ENCODE measurements around the gene XPC. TPM values are rescaled to one million over a fixed set of nuclear protein-coding genes. Genes with fewer than 3 reads are reported as not detected.
"Not testable (repeated sequence)": the region's sequence is repeated elsewhere in the genome, so short reads cannot be mapped to it uniquely, and the experiment has no call there.

The XPC gene
- total RNA-seq (2014; rRNA removed; shearing (Covaris generic)), result 8.2 and 8.8 TPM in 2 replicates

DNA sequence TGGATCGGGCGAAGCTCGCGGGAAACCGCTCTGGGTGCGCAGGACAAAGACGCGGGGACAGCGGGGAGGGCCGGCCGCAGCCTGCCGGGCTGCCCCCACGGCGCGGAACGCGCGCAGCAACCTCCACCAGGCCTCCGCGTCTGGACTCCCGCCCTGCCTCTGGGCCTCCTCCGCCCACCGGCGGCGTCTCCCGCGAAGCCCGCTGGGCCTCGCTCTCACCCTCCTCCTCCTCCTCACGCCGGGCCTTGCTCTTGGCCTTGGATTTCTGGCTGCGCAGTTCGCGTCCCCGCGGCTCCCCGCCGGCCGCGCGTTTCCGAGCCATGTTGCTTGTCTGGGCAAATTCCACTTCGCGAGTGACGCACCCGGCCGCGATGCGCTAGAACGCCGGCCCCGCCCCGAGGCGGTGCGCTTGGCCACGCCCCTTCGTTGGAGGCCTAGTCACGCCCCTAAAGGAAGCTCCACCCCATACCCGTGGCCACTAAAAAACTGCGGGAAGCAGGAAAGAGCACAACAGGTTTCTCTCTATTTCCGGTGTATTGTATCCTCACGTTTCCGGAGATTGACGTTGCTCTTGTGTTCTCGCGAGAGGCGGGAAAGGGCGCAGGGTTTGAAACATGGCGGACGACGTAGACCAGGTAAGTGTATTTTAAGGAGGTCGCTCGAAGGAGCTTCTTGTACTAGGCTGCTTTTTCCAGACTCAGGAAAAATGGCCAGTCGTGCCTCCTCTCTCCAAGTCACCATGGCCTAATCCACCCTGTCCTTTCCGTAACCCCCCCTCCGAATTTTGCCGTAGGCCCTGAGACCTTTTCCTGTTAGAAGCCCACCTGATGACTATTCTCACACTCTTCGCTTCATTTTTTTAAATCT lies at the start of gene XPC, which contains the start of gene LSM3:
Gene XPC, minus strand, starts transcription at position 355 of the 867 bp plus-strand sequence. Its CDS starts 33 bp downstream, at position 322.
Gene LSM3, plus strand, starts transcription at position 571 of the 867 bp plus-strand sequence. Its CDS starts 44 bp downstream, at position 615.
- DNase-seq (ENCODE audit: low read depth), result peak; percentile 93

DNA sequence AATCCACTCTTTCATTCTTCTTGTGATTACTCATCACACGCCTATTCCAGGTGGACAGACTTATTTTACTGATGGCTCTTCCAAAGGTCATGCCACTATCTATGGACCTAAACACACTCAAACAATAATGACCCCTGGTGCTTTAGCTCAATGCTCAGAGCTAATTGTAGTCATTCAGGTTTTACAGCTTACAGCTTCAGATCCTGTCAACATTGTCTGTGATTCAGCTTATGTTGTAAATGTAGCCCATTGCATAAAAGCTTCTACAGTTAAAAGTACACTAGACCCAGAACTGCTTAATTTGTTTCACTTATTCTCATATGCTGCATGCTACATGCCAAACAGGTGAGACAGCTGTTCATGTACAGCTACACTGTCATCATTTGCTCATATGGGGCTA lies 49.5 kb upstream of the XPC start:
- DNase-seq (ENCODE audit: low read depth), result no peak

DNA sequence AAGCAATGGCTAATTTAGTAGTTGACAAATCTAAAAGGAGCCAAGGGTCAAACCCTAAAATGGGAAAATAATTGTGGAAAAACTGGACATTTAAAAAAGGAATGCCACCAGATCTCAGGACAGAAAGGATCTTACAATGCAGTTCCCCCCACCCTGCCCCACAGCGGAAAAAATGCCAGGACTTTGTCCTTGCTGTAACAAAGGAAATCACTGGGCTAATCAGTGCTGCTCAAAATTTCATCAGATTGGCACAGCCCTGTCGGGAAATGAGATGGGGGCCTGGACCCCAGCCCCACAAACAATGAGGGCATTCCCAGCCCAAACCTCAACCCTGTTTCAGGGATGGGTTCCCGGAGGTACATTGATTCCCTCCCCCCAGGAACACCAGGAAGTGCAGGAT lies 48.0 kb upstream of the XPC start:
- not testable (repeated sequence) for DNase-seq (ENCODE audit: low read depth)

DNA sequence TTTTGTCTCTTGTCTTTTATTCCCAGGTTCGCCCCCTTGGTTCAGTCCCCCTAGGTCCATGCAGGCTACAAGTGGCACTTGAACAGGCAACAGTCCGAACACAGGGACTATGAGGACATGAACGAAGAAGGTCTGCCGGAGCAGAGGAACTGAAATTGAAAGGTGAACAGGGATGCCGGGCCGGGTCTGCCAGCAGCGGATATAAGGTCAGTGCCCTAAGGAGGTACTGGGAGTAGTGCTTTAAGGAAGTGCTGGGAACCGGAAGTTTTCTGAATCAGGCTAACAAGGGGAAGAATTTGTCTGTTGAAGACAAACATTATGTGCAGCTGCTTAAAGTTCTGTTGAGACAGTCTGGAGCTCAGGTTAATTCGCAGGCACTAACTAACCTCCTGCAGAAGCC lies 47.0 kb upstream of the XPC start:
- DNase-seq (ENCODE audit: low read depth), result no peak

DNA sequence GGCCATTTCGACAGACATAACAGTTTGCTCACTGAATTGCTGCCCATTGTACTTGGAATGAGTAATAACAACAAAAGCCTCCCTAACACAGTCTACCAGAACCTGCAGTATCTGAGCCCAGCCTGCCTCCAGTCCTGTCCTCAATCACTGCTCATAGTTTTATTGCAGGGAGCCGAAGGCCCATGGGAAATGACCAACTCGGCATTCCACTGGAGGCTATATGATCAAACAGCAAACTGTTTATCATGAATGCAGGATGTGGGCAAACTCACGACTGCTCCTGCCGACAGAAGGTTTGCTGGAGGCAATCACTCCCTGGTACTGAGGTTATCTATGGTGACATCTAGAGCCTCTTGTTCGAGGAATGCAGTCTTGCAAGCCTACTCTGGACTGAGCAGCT lies 46.5 kb upstream of the XPC start:
- peak; percentile 31 for DNase-seq (ENCODE audit: low read depth)

DNA sequence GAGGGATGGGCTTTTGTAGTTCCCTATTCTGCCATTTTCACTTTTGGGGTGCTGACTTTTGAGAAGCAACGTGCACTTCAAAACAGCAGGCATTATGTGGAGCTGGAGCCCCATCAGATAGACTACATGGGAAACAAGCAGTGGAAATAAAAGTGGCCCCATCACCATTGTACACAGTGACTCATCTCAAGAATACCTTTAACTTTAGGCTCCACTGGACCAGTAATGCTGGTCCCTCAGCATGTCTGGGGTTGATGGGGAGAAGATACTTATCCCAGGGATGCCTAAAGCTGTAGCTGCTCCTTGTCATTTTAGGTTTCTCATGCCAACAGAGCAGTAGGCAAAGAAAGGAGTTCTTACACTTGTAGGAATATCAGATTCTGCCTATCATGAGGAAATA lies 45.2 kb upstream of the XPC start:
- DNase-seq (ENCODE audit: low read depth), result no peak

DNA sequence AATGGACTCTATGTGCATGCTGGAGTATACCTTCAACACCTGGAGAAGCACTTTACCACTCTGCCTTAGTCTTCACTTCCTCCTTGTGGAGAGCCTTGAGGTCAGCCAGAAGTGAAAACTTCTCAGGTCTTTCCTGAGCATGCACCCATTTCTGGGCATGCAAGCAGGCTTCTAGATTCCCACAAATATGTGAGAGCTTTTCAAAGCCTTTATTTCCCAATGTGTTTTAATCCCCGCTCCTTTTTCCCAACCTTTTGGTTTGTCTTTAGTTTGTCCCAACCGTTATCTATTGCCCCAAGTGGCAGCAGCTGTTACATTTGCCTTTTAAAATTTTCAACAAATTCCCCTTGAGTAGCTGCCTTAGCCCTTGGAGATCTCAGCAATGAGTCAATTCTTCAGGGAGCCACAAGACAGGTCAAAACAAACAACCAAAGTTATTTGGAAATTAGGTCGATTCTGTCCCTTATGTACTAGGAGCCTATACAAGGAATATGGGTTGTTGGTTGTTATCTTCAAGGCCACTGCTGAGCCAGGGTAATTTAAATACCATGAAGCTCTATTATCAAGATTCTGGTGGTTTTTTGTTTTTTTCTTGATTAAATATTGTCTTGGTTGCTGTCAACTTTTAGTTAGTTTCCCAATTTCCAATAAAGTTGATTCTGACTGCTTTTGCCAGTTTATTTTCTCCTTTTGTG lies 44.6 kb upstream of the XPC start:
- DNase-seq (ENCODE audit: low read depth), result no peak

DNA sequence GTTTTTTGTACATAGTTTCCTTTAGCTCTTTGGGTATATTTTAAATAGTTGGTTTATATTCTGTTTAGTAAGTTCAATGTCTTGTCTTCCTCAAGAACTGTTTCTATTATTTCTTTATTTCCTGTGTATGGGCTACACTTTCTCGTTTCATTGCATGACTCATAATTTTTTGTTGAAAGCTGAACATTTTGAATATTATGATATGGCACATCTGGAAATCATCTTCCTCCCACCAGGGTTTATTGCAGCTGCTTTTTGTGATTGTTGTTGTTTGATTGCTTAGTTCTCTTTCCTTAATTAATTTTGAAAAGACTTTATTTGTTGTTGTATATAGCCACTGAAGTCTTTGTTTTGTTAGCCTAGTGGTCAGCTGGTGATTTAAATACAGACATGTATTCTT lies 44.1 kb upstream of the XPC start:
- DNase-seq (ENCODE audit: low read depth), result no peak

DNA sequence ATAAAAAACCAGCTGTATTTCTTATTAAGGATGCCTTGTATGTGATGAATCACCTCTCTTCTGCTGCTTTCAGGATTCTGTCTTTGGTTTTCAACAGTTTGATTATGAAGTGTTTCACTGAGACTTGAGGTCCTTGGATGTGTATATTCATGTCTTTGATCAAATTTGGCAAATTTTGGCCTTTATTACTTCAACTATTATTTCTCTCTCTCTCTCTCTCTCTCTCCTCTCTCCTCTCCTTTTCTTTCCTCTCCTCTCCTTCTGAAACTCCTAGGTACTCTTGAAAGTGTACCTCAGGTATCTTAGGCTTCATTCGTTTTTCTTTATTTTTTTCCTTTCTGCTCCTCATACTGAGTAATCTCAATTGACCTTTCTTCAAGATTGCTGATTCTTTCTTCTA lies 43.5 kb upstream of the XPC start:
- no peak for DNase-seq (ENCODE audit: low read depth)

DNA sequence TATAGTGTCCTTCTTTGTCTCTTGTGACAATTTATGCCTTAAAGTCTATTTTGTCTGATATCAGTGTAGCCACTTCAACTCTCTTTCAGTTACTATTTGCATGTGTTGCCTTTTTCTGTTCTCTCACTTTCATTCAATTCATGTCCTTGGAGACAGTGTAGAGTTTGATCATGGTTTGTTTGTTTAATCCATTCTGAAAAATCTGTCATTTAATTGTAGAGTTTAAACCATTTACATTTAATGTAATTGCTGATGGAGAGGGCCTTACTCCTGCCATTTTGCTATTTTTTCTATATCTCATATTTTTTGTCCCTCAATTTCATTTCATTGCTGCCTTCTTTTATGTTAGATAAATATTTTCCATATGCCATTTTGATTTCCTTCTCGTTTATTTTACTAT lies 42.5 kb upstream of the XPC start:
- no peak for DNase-seq (ENCODE audit: low read depth)

DNA sequence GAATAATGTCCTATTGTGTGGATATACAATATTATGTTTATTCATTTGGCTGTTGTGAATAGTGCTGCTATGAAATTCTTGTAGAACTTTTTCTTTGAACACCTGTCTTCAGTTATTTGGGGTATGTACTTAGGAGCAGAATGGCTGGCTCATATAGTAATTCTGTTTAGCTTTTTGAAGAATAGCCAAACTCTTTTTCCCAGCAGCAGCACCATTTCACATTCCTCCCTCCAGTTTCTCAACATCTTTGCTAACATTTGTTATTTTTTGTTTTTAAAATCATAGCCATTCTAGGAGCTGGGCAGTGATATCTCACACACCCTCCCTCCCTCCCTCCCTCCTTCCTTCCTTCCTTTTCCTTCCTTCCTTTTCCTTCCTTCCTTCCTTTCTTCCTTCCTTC lies 40.0 kb upstream of the XPC start:
- DNase-seq (ENCODE audit: low read depth), result no peak

DNA sequence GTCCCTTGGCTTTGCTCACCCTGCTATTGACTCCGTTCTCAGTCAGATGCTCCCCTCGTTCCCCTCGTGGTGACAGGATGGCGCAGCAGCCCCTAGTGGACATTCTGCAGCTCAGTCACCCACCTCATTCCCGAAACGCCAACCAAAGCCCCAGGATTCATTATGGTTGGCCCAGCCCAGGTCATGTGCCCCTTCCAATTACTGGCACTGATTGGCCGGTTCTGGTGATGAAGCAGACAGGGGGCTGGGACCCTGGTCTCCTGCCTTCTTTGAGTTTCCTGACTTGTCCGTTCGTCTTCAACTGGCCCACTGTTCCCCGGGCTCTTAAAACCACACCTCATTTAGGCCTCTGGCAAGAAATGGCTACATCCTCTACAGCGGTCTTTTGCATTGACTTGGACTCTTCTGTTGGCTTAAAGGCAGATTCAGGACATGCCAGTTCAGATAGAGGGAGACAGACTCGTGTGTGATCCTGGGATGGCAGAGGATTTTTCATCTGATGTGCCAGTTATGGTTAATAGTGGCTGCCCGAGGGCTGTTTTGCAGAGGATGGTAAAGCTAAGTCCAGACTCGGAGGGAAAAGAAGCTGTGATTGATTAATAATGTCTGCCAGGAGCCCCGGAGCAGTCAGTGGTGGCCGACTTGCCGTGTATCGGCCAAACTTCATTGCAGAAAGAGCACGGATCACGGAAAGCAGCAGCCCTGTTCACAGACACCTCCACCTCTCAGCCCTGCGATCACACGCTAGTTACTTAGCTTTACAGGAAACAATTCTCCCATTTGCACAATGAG lies 38.1 kb upstream of the XPC start:
- no peak for DNase-seq (ENCODE audit: low read depth)

DNA sequence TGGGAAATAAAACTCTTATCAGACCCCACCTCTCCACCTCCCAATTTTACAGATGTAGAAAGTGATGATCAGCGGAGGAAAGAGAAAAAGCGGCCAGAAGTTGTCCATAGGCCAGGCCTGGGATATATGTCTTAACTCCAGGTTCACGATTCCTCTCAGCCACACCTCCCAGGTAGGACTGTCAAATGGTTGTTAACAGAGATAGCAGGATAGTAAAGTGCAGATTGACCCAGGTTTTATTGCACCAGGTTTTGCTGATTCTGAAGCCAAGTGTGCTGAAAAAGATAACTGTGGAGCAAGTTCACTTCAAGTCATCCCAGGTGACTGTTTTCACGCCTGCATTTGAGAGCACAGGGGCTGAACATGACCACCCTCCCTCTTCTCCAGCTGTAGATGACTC lies 36.4 kb upstream of the XPC start:
- DNase-seq (ENCODE audit: low read depth), result no peak

DNA sequence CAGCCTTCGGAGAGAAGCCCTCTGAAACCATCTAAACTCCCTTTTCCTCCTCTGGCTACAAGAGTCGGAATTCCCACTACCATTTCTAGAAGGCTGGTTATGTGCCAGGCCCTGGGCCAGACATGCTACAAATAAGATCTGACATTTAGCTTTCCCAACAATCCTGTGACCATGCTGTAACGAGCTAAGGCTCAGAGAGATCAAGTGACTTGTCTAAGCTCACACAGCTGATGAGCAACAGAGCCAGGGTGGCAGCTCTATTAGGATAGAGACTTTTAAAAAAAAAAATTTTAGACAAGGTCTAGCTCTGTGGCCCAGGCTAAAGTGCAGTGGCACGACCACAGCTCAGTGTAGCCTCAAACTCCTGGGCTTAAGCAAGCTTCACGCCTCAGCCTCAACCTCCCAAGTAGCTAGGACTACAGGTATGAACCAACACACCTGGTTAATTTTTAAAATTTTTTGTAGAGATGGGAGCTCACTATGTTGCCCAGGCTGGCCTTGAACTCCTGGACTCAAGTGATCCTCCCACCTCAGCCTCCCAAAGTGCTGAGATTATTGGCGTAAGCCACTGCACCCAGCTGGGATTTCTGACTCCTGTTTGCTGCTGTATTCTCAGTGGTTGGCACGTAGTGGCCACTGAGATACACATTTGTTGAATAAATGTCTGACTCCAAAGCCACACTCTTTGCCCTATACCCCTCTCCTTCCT lies 34.8 kb upstream of the XPC start:
- DNase-seq (ENCODE audit: low read depth), result no peak

DNA sequence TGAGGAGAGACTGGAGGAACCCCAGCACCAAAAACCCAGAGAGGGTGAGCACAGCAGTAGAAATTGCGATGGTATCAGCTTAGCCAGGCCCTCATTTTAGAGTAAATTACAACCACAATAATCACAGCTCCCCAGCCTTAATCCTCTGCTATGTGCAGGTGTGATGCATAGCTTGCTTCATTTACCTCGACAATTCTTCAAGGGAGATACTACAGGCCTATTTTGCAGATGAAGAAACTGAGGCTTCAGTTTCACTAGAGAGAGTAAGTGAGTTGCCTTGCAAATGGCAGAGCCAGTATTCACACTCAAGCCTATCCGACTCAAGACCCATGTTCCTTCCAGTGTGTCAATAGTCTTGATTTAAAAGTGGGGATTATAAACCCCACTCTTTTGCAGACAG lies 33.6 kb upstream of the XPC start:
- no peak for DNase-seq (ENCODE audit: low read depth)

DNA sequence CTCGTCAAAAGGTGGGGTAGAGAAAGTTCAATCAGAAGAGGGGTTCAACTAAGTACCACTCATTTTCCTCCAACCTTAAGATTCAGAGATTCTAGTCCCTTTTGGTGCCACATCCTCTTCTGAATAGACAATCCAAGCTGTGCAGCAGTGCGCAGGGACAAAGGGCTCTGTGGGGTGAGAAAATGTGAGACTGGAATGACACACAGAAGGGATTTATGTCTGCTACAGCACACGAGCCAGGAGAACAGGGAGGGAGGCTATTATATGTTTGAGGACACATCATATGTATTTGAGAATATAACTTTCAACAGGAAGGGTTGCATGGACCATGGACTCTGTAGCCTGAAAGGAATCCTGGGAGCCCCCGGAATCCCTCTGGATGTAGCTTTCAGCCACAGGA lies 33.2 kb upstream of the XPC start:
- no peak for DNase-seq (ENCODE audit: low read depth)

DNA sequence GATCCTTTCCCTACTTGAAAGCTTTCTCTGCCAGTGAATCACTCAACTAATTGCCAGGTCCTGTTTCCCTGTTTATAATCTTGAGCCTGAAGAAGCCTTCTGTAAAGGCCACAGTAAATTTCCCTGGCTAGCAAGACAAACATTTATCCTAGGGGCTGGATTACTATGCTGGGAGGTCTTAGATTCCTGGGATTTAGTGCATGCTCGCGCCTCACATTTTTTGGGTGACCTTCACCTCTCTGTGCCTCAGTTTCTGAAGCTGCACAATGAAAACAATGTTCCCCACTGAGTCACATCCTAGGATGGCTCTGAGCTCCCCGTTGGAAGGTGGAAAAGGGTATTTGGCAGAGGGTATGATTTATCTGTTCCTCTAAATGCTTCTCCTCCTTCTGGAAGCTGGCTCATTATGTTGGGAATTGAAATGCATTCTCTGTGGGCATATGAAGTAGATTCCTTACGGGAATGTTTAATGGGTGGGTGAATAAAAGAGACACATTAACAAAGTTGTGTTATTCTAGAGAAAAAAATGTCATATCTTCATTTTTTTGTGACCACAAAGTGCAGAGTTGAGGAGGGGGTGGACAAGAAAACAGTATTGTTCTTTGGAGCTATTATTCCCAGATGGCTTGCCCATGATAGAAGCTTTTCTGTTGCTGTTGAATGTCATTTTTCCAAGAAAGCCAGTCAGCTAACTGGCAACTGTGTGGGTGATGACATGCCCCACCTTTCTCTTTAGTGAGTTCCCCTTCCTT lies 32.6 kb upstream of the XPC start:
- no peak for DNase-seq (ENCODE audit: low read depth)

DNA sequence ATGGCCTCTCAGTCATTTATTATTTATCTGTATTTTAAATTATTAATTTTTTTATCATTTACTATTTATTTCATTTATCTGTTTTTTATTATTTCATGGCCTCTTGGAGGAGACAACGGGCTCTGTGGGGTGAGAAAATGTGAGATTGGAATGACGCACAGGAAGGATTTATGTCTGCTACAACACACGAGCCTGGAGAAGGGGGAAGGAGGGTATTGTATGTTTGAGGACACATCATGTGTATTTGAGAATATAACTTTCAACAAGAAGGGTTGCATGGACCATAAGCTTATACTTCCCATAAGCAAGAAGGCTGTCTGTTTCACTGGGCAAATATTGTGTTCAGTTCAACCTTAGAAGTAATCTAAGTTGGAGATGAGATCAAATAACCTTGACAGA lies 31.9 kb upstream of the XPC start:
- DNase-seq (ENCODE audit: low read depth), result no peak

DNA sequence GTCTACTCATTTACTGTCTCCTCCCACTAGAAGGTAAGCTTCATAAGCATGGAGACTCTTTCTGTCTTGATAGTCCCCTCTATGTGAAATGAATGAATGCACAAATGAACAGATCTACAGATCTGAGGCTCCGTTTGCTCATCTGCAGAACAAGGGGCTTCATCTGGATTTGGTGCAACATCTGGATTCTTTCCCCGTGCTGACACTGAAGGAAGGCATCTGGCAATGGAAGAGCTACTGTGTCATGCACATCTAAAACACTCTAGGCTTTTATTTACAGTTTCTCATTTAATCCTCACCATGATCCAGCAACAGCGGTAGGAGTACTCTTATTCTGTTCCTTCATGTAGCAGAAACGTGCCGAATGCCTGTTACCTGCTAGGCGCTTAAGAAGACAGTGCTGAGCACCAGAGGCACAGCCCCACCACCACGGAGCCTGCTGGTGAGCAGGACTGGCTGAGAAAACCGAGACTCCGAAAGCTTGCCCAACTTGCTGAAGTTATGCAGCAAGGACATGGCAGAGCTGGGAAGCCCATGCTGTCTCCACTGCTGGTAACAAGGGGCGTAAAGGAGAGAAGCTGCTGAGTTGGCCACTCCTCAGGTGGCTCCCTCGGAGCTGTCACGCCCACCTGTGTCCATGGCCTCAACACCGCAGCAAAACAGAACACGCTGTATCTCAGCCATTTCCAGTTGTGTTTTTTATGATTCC lies 31.3 kb upstream of the XPC start:
- DNase-seq (ENCODE audit: low read depth), result no peak

DNA sequence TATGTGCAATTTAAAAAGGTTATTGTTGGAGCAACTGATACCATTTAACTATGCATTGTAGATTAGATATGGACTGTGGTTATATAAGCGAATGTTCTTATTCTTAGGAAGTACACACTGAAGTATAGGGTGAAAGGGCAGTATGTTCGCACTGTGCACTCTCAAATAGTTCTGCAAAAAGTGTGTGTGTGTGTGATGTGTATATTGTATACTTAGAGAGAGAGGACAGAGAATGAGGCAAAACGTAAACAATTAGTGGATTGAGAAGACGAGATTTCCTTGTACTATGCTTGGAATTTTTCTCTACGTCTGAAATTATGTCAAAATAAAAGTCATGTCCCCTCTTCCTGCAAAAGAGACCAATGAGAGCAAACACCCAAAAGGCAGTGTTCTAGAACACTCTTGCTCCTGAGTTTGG lies 30.6 kb upstream of the XPC start:
- no peak for DNase-seq (ENCODE audit: low read depth)
